NCI-H2171 (cell line): ENCODE data around the gene COL15A1.

Source experiments
- DNase-seq: peaks from one replicate; lab custom pipeline; 2025; lab: John Stamatoyannopoulos, UW

The COL15A1 gene

DNA sequence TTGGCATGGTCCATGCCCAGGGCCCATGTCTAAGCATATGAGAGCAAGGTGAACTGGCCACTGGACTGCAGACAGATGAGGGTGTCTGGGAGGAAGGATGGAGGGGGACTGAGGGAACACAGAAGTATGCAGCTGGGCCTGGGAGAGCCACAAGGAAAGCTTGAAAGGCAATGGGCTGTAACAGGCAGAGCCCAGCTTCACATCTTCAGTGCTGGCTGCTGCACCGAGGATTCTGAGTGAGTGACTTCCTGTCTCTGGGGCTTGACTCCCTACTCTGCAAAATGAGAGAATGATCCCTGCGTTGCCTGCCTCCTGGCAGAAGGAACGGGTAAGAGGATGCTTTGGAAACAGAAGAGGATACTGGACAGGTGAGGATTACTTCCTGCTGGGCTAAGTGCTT, 29.0 kb downstream of the COL15A1 start:
- no peak for DNase-seq

DNA sequence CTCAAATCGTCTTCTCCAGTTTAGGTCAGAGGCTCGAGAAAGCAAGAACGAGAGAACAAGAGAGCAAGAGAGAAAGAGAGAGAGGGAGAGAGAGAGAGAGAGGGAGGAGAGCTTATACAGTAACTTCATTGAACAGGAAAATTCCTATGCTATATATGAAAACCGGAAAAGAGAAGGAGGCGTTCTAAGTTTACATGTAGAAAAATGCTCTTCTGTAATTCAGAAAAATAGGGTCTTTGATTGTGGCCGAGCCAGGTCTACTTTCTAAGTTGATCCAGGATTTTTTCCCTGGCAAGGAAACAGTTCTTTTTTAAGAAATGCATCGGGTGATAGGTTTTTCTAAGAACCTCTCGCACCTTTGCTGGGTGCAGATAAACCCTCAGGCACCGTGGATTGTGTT, 29.5 kb downstream of the COL15A1 start:
- no peak for DNase-seq

DNA sequence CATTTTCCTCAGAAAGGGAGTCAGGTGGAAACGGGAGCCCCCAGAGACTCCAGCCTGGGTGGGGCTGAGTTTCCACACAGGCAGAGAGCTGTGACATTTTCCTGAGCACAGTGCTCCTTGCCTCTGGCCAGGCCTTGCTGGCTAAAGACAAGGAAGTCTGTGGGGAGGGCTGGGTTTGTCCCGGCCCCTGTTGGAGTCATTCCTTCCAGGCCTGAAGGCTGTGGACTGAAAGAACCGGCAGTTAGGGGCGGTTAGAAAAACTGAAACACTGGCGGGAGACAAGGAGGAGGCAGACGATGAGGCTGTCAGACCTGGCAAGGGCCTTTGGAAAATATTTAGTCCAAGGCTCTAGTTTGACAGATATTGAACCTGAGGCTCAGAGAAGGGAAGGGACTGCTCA, 29.9 kb downstream of the COL15A1 start:
- no peak for DNase-seq

DNA sequence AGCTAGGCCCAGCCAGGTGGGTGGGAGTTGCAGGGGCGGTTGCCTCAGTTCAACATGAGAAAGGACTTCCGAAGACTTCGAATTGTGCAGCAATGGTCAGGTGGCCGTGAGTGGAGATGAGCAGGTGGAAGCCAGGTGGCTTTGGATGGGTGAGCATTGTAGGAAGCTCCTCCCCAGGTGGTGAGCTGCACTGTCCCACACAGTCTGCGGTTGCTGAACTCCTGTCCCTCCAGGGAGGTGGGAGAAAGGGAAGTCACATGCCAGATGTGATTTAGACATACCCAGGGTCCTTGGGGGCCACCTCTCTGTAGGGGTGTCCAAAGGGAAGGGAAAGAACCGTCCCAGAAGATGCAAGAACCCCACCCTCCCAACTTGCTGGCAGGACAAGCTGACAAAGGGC, 30.4 kb downstream of the COL15A1 start:
- DNase-seq, result no peak

DNA sequence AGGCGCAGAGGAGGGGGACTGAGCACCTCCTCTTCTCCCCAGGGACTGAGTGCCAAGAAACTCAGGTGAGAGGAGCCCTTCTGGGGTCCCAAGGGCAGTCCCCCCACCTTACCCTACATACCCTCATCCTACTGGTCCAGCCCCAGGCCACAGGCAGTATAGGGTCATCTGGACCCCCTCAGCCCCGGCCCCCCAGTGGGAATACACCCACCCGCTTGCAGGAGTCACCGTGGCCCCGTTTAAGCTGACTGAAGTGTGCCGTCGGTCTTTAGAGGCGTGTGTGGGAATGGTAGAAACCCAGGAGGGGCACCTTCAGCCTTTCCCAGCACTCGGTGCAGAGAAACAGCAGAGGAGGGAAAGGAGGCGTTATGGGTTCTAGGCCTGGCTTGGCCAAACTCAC, 30.8 kb downstream of the COL15A1 start:
- no peak for DNase-seq

DNA sequence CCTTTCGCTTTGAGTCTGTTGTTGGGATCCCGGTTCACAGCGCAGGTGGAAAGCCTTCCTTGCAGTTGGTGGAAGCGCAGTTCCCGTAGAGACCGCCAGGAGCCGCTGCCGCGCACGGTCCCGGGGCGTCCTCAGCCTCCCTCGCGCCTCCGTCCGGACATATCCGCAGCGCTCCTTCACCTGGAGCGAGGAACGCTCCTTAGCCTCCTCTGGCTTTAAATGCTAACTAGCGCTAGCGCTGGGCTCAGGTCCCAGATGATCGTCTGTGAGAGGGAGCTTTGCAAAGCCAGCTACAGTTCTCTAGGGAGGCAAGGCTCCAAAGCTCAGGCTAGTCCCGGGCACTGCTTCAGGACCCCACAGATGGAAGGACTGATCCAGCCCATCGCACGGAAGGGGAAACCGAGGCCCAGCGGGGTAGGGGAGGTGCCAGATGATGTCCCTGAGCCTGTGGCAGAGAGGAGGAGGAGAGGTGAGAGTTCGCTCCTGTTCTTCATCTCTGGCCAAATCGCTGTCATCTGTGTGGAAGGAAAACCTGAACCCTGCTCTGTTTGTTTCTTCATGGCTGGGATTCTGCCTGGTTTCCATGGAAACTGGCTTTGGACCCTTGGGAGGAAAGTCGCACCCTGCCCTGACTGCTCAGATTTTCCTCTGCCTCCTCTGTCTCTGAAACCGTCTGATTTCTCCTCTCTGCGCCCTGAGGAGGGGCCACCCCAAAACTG, 31.4 kb downstream of the COL15A1 start:
- DNase-seq, result peak; percentile 58

DNA sequence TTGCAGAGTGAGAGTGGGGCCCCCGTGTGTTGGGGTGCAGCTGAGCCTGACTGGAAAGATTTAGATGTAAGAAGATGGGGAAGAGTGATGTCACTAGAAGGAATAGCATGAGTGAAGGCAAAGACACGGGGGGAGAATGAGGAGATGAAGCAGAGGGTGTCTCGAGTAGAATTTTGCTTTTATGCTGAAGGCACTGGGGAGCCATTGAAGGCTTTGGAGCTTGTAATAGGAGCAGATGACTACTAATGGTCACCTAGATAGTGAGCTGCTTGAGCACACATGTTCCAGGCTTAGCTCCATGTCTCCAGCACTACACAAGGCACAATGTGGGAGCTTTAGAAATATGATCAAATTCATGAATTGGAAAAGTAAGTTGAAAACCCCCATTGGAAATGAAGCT, 32.1 kb downstream of the COL15A1 start:
- DNase-seq, result no peak

DNA sequence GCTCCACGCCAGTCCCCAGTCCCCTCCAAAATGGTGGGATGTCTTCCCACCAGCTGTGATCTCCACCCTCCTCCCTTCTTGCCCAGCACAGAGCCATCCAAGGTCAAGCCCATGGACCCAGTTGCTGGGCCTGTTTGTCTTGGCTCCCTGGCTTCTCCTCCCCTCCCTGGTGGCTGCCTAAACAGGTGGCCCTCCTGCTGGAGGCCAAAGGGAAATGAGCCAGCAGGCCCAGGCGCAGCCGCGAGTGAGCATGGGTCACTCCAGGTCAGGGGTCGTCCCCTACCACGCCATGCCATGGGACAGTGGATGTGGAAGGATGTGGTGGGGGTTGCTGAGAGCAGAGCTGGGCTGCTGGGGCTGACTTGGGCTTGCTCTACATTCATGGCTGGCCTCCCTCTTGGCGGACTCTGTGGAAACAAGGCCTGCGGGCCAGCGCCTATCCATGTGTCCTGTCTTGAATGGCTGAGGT, 33.6 kb downstream of the COL15A1 start:
- DNase-seq, result no peak

DNA sequence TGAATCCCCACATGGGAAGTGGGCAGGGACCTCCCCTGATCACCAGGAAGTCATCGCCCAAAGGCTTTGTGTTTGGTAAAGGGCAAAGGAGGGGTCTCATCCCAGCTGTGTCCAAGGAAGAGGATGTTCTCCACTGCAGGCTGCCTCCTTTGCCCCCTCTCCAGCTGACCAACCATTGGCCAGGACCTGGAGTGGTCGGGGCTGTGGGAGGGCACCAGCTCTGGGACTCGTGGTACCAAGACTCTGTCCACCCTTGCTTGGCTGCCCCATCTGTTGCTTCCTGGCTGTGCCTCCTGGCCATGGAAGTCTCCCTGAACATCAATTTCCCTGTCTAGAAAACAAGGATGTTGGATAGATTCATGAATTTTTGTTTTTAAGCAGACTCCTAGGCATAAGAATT, 34.1 kb downstream of the COL15A1 start:
- DNase-seq, result no peak

DNA sequence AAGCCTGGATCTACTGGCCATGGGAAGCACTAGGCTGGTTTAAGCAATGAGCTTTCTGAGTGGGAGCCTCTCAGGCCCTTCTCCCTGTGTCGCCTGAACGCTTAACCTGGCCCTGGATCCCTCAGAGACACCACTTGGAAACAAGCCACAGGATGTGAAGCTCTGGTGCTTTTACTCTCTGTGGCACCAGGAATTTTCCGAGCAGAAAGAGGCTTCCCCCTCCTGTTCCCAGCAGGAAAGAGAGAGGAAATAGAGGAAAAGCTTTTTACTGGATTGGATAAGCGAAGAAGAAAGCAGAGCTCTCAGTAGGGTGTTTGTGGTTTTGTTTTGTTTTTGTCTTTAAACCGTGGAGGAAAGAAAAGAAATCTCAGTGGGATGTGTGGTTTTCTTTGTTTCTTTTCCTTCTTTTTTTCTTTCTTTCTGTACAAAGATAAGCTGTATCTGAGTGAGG, 34.5 kb downstream of the COL15A1 start:
- peak; percentile 8 for DNase-seq

DNA sequence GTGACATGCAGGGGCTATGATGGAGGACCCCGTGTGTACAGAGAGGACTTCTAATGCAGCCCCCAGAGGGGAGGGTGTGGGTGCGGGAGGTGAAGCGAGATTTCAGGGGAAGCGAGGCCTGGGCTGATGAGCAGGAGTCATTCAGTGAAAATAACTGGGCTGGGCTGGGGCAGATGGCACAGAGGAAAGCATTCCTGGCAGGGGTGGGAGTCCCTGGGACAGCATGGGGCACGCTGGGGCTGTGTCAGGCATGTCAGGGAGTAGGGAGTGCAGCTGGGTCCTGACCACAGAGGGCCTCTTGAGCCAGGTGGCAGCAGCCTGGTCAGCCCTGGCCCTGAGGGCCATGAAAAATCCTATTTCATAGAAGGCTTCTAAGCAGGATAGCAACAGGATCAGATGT, 36.6 kb downstream of the COL15A1 start:
- DNase-seq, result no peak

DNA sequence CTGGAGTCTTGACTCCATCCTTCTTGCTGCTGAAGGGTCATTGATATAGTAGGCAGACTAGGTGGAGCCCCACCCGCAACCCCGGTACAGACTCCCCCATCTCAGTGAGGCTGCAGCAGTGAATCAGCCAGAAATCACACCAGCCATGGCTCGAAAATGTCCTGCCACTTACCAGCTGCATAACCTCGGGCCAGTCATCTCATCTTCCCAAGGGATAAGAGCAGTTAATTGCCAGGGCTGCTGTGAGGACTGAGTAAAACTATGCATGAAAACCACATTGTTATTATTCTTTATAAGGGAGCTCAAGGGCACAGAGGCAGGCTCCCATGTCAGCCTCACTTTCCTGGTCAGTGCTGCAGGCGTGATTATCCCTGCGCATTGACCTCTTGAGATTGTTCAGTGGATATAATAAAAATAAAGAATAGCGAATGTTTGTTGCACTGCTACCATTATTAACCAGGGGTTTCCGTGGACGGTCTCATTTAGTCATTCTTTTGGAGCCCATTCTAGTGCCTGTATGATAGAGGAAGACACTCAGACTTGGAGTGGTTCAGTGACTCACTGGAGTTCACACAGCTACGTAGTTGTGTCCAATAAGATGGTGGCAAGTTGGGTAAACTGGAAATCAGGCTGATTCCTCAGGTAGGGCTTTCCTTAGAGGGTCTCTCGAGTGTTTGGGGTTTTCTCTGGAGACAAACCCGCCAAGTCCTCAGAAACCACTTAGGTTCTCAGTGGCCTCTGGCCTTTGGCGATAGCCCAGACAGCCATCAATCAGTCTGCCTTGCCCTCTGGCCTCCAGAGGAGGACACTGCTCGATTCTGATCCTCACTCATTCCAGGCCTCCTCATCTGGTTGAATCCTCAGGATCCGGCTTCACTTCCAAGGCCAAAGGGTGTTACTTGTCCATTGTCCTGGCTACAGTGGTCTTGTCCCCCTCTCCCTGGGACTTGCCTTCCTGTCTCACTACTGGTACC, 39.9 kb downstream of the COL15A1 start:
- no peak for DNase-seq

DNA sequence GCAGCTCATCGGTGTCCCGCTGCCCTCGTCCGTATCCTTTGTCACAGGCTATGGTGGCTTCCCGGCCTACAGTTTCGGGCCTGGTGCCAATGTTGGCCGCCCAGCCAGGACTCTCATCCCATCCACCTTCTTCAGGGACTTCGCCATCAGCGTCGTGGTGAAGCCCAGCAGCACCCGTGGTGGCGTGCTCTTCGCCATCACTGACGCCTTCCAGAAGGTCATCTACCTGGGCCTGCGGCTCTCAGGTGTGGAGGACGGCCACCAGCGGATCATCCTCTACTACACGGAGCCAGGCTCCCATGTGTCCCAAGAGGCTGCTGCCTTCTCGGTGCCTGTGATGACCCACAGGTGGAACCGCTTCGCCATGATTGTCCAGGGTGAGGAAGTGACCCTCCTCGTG, 41.9 kb downstream of the COL15A1 start:
- no peak for DNase-seq

DNA sequence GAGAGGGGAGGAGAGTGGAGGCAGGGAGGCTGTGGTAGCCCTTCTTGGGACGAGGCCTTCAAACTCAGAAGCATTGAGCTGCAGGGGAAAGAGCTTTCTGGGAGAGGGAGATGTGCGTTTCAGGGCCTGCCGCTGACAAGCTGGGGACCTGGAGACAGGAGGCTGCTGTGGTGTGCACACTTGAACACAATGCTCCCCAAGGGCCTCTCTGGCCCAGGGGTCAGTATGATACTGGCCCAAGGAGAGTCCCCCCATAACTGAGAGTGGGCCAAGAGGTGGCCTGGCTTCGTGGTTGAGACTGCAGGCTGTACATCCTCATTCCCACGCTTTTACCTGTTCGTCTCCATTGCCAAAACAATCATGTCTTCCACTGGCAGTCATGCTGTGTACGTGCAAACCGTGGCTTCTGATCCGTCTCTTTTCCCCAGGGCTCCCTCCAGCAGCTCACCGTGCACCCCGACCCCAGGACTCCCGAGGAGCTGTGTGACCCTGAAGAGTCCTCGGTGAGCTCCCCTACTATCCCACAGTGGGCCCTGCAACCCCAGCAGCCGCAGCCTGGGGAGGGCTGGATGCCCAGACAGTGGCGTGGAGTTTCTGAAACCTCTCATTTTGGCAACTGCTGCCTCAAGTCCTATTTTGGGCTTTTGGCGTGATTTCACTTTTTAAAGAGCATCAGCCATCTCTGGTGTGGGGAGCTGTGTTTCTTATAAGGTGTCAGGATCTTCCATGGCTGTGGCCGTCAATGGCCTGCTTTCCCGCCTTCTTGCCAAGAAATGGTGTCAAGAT, 43.4 kb downstream of the COL15A1 start:
- no peak for DNase-seq

DNA sequence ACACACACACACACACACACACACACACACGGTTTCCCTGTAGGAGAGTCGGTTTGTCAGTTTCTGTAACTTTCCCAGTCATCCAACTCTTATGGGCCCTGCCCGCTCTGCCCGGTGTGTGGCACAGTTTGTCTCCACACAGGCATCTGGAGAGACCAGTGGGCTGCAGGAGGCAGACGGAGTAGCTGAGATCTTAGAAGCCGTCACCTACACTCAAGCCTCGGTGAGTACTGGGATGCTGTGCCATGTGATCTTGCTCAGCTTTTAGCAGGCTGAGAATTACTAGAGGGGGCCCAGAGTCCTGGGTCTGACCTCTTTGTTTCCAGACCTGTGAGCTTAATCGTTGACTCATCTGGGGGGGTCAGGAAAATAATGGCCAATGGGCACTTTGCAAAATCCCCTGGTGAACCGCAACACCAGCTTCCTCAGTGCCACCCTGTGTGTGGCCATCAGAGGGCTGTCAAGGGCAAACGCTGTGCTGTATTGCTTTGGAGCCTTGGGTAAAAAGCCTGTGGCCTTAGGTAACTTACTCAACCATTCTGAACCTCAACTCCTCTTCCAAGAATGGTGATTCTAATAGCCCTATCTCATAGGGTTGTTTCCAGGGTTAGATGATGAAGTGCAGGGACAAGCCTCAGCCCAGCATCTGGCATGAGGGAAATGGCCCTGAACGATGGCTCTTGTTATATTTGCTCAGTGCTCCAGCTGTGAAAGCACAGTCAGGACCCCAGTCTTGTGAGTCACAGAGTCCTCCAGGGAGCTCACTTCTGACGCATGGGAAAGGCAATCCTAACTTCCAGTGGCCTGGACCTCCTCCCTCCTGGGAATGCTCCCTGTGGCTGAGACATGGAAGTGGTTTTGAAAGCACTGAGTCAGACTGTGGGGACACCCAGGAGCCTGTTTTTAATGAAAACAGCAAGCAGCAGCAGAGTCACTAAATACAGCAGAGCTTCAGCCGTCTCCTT, 45.6 kb downstream of the COL15A1 start:
- no peak for DNase-seq

DNA sequence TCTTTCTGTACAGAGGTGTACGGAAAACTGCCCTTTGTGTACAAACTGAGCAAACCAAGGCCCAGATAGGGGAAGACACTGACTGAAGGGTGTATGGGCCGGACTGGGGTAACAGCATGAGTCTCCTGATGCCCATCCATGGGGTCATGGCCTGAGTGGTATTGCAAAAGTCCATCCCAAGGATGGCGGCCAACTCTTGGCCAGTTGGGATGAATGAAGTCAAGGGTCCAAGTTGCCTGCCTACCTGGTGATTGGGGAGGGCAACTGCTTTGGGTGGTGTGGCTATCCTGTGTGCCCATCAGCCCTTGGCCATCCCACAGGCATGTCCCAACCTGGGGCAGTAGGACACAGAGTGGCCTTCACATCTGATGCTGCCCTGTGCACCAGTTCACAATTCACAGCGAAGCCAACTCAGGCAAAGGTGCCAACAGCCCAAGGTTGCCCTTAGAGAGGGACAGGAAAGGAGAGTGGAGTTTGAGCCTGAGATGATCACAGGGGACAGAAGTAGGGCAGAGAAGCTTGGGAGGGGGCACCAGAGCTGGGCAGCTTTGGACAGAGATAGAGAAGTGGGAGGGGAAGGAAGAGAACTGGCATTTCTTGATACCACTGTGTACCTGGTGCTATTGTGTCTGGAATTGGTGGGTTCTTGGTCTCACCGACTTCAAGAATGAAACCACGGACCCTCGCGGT, 46.6 kb downstream of the COL15A1 start:
- DNase-seq, result no peak

DNA sequence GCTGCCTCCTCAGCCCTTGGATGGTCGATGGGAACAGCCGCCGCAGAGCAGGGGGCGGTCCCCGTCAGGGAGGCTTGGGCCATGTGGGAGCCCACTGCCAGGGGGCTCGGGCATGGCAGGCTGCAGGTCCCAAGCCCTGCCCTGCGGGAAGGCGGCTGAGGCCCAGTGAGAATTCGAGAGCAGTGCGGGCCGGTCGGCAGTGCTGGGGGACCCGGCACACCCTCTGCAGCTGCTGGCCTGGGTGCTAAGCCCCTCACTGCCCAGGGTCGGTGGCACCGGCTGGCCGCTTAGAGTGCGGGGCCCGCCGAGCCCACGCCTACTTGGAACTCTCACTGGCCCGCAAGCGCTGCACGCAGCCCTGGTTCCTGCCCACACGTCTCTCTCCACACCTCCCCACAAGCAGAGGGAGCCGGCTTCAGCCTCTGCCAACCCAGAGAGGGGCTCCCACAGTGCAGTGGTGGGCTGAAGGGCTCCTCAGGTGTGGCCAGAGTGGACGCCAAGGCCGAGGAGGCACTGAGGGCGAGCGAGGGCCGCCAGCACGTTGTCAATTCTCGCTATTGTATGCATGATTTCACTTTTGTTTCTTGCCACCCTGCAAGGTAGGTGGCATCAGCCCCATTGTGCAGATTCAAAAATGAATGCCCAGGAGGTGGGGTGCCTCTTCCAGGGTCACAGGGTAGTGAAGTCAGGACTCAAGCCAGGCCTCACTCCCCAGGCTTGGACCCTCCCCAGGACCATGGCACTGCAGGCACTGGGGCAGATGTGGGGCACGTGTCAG, 48.6 kb downstream of the COL15A1 start:
- no peak for DNase-seq

DNA sequence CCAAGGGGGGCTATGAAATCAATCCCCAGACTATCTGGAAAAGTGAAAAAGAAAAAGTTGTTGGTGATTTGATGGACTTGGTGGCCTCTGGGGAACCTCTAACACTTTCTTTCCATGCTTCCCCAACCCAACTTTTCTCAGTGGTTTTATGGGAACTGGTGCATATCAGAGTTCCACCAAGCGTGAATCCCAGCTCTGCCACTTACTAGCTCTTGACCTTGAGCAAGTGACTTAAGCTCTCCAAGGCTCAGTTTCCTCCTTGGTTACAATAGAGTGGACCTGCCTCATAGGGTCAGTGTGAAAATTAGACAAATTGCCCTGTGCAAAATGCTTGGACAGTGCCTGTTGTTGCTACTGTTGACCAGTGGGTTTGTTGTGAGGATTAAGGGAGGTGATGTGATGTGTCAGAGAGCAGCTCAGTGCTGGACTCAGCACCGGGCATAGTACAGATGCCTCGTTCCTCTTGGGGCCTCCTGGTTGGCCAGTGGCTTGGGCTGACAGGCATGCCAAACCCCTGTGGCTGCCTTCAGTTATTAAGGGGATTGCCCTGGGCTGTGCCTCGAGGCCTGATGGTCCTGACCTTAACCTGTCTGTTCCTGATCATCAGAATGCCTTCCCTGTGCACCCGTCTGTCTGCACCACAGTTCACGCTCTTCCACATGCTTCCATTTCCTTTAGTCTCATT, 49.3 kb downstream of the COL15A1 start:
- DNase-seq, result no peak

DNA sequence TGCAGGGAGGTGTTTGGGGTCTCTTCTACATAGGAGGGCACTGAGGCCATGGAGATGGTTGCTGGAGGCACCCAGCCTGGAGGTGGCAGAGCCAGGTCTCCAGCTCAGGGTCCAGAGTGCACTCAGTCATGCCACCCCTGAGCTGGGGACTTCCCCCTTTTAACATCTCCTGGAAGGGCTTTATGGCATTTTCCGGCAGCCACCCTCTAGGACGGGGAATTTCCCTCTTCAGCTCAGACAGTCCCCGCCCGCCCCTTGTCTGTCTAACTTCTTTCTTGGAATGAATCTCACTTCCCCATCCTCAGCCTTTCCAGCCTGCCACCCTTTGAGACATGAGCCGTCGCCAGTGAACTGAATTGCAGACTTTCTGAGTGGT, 49.9 kb downstream of the COL15A1 start:
- no peak for DNase-seq
